ENCODE measurements around the gene RNASET2. TPM values are rescaled to one million over a fixed set of nuclear protein-coding genes. Genes with fewer than 3 reads are reported as not detected.

RNASET2 gene
- total RNA-seq, 1 donor: 16.8 TPM

GRCh38 chr6:166939894-166940293 is 16.5 kb downstream of the RNASET2 start:
- DNase-seq (ENCODE audit: low read depth): no peak
- no peak for TF ChIP-seq CTCF (IDR thresholded peaks at IDR 0.05; ENCODE audit: insufficient read depth, low read length)
- H3K4me3 ChIP-seq (ENCODE audit: low read depth, low read length): no peak overlapping the region

- no peak for TF ChIP-seq CTCF (IDR thresholded peaks at IDR 0.05; ENCODE audit: insufficient read depth, low read length)
- no peak for DNase-seq (ENCODE audit: low read depth)
- no peak overlapping the region for H3K4me3 ChIP-seq (ENCODE audit: low read depth, low read length)
Measured at GRCh38 chr6:166939345-166939744, 17.0 kb downstream of the RNASET2 start.

- no peak for TF ChIP-seq CTCF (IDR thresholded peaks at IDR 0.05; ENCODE audit: insufficient read depth, low read length)
- DNase-seq (ENCODE audit: low read depth): no peak
- no peak overlapping the region for H3K4me3 ChIP-seq (ENCODE audit: low read depth, low read length)
Measured at GRCh38 chr6:166938704-166939103, 17.6 kb downstream of the RNASET2 start.

GRCh38 chr6:166938150-166938549 is 18.2 kb downstream of the RNASET2 start:
- H3K4me3 ChIP-seq (ENCODE audit: low read depth, low read length): no peak overlapping the region
- TF ChIP-seq CTCF (IDR thresholded peaks at IDR 0.05; ENCODE audit: insufficient read depth, low read length): no peak
- DNase-seq (ENCODE audit: low read depth): no peak

GRCh38 chr6:166937746-166938145 is 18.6 kb downstream of the RNASET2 start:
- no peak for TF ChIP-seq CTCF (IDR thresholded peaks at IDR 0.05; ENCODE audit: insufficient read depth, low read length)
- no peak overlapping the region for H3K4me3 ChIP-seq (ENCODE audit: low read depth, low read length)
- no peak for DNase-seq (ENCODE audit: low read depth)

GRCh38 chr6:166936079-166936787 is 20.1 kb downstream of the RNASET2 start:
- DNase-seq (ENCODE audit: low read depth): no peak
- H3K4me3 ChIP-seq (ENCODE audit: low read depth, low read length): no peak overlapping the region
- no peak for TF ChIP-seq CTCF (IDR thresholded peaks at IDR 0.05; ENCODE audit: insufficient read depth, low read length)

- DNase-seq (ENCODE audit: low read depth): no peak
- no peak for TF ChIP-seq CTCF (IDR thresholded peaks at IDR 0.05; ENCODE audit: insufficient read depth, low read length)
- H3K4me3 ChIP-seq (ENCODE audit: low read depth, low read length): no peak overlapping the region
Measured at GRCh38 chr6:166935353-166935752, 21.0 kb downstream of the RNASET2 start.
